ENCODE results near the gene CELA2A. TPM values are rescaled to one million over a fixed set of nuclear protein-coding genes. Genes with fewer than 3 reads are reported as not detected.

Gene CELA2A
- total and polyA plus RNA-seq, 9 of the 15 experiments (the other 6 are each of a cell fraction or from before 2014, with no cell fraction given): 0.62 TPM; not detected in 8

- ATAC-seq (no peak), DNase-seq (ENCODE audit: extremely low read depth in 1 of 4, low spot score in 3 of 4) (no peak), FAIRE-seq (no peak)
- in situ Hi-C loops (cut with MboI) (no loop called here), intact Hi-C loops (cut with micrococcal nuclease) (no loop called here)
- no peak overlapping the region for H3K4me3 ChIP-seq
- peaks cover 23% of the 10 kb centered on the region for H3K79me2 ChIP-seq (ENCODE audit: control insufficient read depth, insufficient read depth, low read length)
- 57% methylated on average over 4 of the region's 4 CpGs for WGBS (ENCODE audit: insufficient coverage, low coverage, missing lambda C conversion rate)
- no peak overlapping the region for H3K4me2 ChIP-seq (ENCODE audit: insufficient read depth, low read length)
- H4K20me1 ChIP-seq (replicated peaks; ENCODE audit: control insufficient read depth, insufficient read depth, low read length): no peaks in the 10 kb centered on the region; the same call in 1 of the 2 replicates
- H3K4me1 ChIP-seq (replicated peaks in 1 of 2; ENCODE audit: control insufficient read depth in 2 of 2, insufficient read depth in 2 of 2, low read length in 2 of 2): peaks cover 9 to 19% of the 10 kb centered on the region in 2 experiments
- TF ChIP-seq NFE2L1 (tag; IDR thresholded peaks at IDR 0.05; ENCODE audit: borderline replicate concordance, low read depth): no peak
- no peak for TF ChIP-seq KAT8 (IDR thresholded peaks at IDR 0.05; ENCODE audit: low read depth)
- TF ChIP-seq CBFA2T3 (IDR thresholded peaks at IDR 0.05): no peak
- no peak for TF ChIP-seq POLR2B (IDR thresholded peaks at IDR 0.05; ENCODE audit: low read depth, partially characterized antibody)
- no peak for TF ChIP-seq BCLAF1 (IDR thresholded peaks at IDR 0.05; ENCODE audit: borderline replicate concordance in 1 of 2, control insufficient read depth in 1 of 2, low read depth in 2 of 2, low read length in 1 of 2)
- TF ChIP-seq PPARD (CRISPR knock-in tag; IDR thresholded peaks at IDR 0.05): no peak
- TF ChIP-seq POLR2H (tag; IDR thresholded peaks at IDR 0.05; ENCODE audit: low read depth): no peak
- no peak for TF ChIP-seq SREBF2 (CRISPR knock-in tag; IDR thresholded peaks at IDR 0.05)
- TF ChIP-seq BMI1 (IDR thresholded peaks at IDR 0.05; ENCODE audit: low read length): no peak
- no peak for TF ChIP-seq CAMTA2 (CRISPR knock-in tag; conservative IDR thresholded peaks at IDR 0.05)
- H3K9me3 ChIP-seq (replicated peaks; ENCODE audit: control insufficient read depth, insufficient read depth, low read depth, low read length): no peaks in the 10 kb centered on the region
- H3K9me1 ChIP-seq (ENCODE audit: control insufficient read depth, insufficient read depth, low read length): no peaks in the 10 kb centered on the region
- no peak overlapping the region for H3K27ac ChIP-seq (ENCODE audit: extremely low read depth, low read depth, low read length)
- H3K9ac ChIP-seq (ENCODE audit: insufficient read depth in 1 of 2, low read depth in 2 of 2, low read length in 2 of 2): no peak overlapping the region
- ChIA-PET CTCF (ENCODE audit: low intra/inter-chr PET ratio) (no interaction called here), POLR2A (interaction anchor here (1.2 to 2.9 kb wide), 2 partner anchors 9 to 11 kb away, joined by 4 to 19 read pairs; partner anchors contain the start of gene CASP9)
- no peaks in the 10 kb centered on the region for H3K27me3 ChIP-seq (ENCODE audit: control insufficient read depth in 2 of 2, insufficient read depth in 2 of 2, low read length in 2 of 2)
- BruUV-seq (replicated peaks): no TSS peak
- peaks cover 53% of the 10 kb centered on the region for H3K36me3 ChIP-seq (ENCODE audit: control insufficient read depth, insufficient read depth, low read length)
- H2AFZ ChIP-seq (ENCODE audit: low read depth, low read length): no peak overlapping the region
Measured at GRCh38 chr1:15513192-15513591, 56.7 kb downstream of the CELA2A start.

All from K562 (cell line).